Fibroblast of mammary gland (primary cell): ENCODE results near the gene MPI.

Source experiments
- DNase-seq: peaks from one replicate; pipeline ENCODE4 v3.0.0-alpha.2; 2010; ENCODE audit warnings: low read depth
- H3K4me3 ChIP-seq: 2 replicates; pipeline ENCODE4 v1.5.1; 2011; ENCODE audit warnings: low read depth, mild to moderate bottlenecking, low read length, moderate library complexity; ENCODE audit not compliant: control insufficient read depth
- TF ChIP-seq, protein P1 (sequence below): conservative IDR thresholded peaks from 2 replicates; pipeline ENCODE4 v1.5.1; 2011; ENCODE audit warnings: low read depth, low read length, inconsistent platforms; ENCODE audit not compliant: control insufficient read depth, insufficient read depth

The MPI gene

DNA sequence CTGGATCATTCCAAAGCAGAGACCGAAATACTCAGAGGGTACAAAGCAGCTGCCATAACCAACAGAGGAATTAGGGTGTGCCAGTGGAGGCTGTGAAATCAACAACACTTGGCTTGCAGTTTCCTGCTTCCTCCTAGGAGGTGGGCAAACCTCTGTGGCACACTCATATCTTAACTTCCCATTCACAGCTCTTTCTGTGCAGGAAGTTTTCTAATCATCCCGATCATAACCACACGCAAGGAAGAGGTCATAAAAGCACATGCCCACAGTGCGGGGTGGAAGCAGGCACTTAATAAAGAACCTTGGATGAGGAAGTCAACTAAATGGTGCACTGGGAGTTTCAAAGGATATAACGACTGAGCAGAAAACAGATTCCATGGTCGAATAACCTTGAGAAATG lies 21.8 kb upstream of the MPI start:
- no peak overlapping the region for H3K4me3 ChIP-seq
- TF ChIP-seq, protein P1, sequence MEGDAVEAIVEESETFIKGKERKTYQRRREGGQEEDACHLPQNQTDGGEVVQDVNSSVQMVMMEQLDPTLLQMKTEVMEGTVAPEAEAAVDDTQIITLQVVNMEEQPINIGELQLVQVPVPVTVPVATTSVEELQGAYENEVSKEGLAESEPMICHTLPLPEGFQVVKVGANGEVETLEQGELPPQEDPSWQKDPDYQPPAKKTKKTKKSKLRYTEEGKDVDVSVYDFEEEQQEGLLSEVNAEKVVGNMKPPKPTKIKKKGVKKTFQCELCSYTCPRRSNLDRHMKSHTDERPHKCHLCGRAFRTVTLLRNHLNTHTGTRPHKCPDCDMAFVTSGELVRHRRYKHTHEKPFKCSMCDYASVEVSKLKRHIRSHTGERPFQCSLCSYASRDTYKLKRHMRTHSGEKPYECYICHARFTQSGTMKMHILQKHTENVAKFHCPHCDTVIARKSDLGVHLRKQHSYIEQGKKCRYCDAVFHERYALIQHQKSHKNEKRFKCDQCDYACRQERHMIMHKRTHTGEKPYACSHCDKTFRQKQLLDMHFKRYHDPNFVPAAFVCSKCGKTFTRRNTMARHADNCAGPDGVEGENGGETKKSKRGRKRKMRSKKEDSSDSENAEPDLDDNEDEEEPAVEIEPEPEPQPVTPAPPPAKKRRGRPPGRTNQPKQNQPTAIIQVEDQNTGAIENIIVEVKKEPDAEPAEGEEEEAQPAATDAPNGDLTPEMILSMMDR = no peak
- no peak for DNase-seq

DNA sequence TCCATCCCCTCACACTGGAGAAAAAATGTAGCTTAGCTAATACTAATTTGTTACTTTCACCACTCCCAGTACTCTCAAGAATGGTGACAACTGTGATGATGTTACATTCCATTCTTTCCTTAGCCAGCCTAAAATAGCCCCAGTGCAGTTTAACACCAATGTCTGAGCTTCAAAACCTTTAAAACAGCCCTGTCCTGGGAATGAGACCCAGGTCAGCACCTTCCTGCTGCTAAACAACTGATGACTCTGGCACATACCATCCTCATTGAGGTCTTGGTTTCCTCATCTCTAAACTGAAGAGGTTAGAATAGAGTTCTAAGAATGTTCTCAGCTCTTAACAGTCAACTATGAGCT lies 20.5 kb upstream of the MPI start:
- H3K4me3 ChIP-seq = no peak overlapping the region
- no peak for DNase-seq
- TF ChIP-seq, protein P1 = no peak

DNA sequence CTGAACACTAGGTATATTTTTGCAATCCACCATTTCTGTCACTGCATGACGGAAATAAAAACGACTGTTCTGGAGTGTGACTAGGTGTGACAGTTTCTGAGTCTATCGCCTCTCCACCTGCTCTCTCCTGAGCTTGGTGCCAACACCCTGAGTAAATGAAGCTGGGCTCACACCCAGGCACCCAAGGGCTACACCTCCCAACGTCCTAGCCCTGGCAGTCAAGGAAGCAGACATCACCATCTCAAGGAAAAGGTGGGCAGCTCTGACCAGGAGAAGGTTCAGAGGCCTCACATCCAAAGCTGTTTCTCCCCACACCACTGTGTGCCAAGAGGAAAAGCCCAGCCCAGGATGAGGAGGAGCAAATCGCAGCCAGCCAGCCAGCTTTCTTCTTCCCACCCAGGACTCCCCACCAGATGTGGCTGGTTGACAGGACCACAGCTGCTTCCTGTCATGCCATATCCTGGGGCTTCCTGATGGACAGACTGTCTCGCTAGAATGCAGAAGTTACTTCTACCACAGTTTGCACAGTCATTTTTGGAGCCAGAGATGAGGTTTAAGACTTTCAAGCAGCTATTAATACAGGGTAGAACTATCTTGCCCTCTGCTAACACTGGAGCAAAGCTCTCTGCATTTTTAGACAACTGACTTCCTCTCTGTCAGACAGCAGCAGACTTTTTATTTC lies 20.0 kb upstream of the MPI start:
- peak; percentile 44 for DNase-seq

DNA sequence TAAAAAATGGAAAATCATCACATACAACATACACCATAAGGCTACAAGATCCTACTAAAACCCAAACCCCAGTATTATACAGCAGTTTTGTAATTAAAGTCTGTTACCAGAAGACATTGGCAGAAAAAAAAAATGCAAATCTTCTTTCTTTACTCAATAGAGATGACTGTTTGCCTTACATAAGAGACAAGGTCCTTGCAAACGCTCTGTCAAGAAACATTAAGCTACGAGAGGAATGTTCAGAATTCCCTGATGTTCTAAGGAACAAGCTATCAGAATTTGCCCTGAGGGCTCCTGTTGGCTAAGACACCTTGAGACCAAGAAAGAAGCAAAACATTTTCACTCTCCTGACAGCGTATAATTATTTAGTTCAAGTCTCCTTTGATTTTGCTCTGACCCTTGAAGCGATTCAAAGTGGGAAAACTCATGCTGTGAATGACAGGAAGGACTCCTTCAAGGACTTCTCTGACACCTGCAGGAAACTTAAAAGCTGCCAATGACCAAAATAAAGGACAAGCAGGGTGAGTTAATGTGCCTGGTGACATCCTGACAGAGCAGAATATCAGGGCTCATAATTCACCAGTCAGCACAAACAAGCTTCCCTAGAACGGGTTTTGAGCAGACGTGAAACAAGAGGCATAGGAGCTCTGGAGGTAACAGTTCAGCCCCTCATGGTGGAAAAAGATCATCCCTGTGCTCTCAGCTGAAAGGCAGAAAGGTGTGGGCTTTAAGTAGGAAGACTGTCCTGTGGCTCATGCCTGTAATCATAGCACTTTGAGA lies 19.2 kb upstream of the MPI start:
- H3K4me3 ChIP-seq = no peak overlapping the region
- DNase-seq = no peak
- TF ChIP-seq, protein P1 = no peak

More for the DNA sequence above, 20.0 kb upstream of the MPI start:
- TF ChIP-seq, protein P1 = no peak
- no peak overlapping the region for H3K4me3 ChIP-seq

GRCh38 chr15:74872702-74873035 lies 17.2 kb upstream of the MPI start:
- H3K4me3 ChIP-seq = peak overlapping the region; percentile 84
- TF ChIP-seq, protein P1 = no peak
- DNase-seq = no peak

DNA sequence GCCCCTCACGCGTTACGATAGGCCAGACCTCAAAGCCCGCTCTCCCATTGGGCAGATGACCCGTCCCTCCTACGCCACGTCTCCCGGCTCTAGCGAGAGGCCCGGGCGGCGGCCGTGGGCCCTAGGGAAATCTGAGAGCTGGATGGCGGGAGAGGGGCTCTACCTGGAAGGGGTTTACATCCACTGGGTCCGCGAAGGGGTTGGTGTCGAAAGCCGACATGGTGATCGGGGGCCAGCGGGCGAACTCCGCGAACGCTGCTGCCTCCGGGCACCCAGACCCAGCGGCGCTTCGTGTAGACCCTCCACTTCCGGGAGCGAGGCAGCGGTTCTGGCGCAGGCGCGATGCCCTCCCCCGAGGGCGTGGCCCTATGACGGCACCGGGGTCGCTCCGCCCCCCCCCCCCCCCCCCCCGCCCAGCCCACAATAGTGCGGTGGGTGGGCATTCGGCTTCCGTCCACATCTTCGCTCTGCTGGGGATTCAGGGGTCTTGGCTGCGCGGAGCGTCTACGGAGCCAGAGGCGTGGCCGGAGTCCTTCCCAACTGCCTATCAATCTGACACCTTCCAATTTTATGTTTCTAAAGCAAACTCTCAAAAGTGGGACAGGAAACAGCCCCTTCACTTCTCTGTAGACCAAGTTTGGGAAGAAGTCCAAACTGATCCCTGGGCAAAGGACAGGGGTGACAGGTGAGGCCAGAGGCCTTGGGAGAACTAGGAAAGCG lies 16.6 kb upstream of the MPI start, which contains the start of gene SCAMP2:
Gene SCAMP2 (minus strand): TSS at position 330 of the 720 bp plus-strand sequence. CDS start 110 bp downstream, at position 220.
- H3K4me3 ChIP-seq = peak within 1 kb of the TSS; percentile 84
- TF ChIP-seq, protein P1 = no peak
- peak; percentile 92 for DNase-seq
